Thyroid gland (tissue), 4 donors: ENCODE data around the gene LYZL1. TPM values are rescaled to one million over a fixed set of nuclear protein-coding genes. Genes with fewer than 3 reads are reported as not detected.

Source experiments
- DNase-seq, 2 donors: peaks; one replicate each; pipeline ENCODE4 v3.0.0-alpha.2; 2019
- H3K27ac ChIP-seq, 3 donors: fragments of 200-600 bp; sonication (generic); 1 replicate in 2 of 3; 2 replicates in 1 of 3; pipeline ENCODE4 v1.5.1; 2016 to 2019; ENCODE audit warnings: mild to moderate bottlenecking in 1 of 3, moderate library complexity in 1 of 3
- H3K27me3 ChIP-seq: fragments of 200-600 bp; sonication (generic); one replicate; pipeline ENCODE4 v1.5.1; 2019
- H3K36me3 ChIP-seq, 2 donors: fragments of 200-600 bp; sonication (generic); one replicate each; pipeline ENCODE4 v1.5.1; 2016 to 2019
- H3K4me1 ChIP-seq, 2 donors: fragments of 200-600 bp; sonication (generic); one replicate each; pipeline ENCODE4 v1.5.1; 2017 to 2019
- H3K4me3 ChIP-seq, 3 donors: fragments of 200-600 bp; sonication (generic); replicated peaks in 1 of 3; 1 replicate in 2 of 3; 2 replicates in 1 of 3; pipeline ENCODE4 v1.5.1; 2016; ENCODE audit warnings: mild to moderate bottlenecking in 1 of 3
- H3K9me3 ChIP-seq: fragments of 200-600 bp; sonication (generic); one replicate; pipeline ENCODE4 v1.5.1; 2017
- POLR2A ChIP-seq, 2 donors: fragments of 450-650 bp; IDR thresholded peaks; one replicate each; pipeline ENCODE4 v1.6.1; 2017; ENCODE audit warnings: antibody characterized with exemption in 2 of 2, mild to moderate bottlenecking in 2 of 2, moderate library complexity in 1 of 2
- WGBS, 2 donors: methylation state at CpG; one replicate each; pipeline ENCODE4 v1.1.5; 2017; 5-methylcytosine and 5-hydroxymethylcytosine counted together
- intact Hi-C: fragments of 100-400 bp; cut with DNase I; formaldehyde crosslinking; loops from one replicate; pipeline ENCODE4 v1.15.1; 2023
- total RNA-seq, 4 donors: library from RNA; depleted of rRNA; stranded (reverse); fragments of >200 nt; gene quantifications; one replicate each; pipeline ENCODE4 v1.2.3, GENCODE V29; 2016
- TF ChIP-seq, protein P1 (sequence below), 6 experiments: fragments of 200-600 bp in 3 of 6; fragments of 450-650 bp in 3 of 6; sonication (generic) in 3 of 6; IDR thresholded peaks; one replicate each; pipeline ENCODE4 v1.5.1; 2016 to 2019; ENCODE audit warnings: antibody characterized with exemption in 6 of 6, mild to moderate bottlenecking in 2 of 6, inconsistent platforms in 1 of 6, moderate library complexity in 1 of 6

The LYZL1 gene
- total RNA-seq, 4 donors from 2014 or later, result 0.81 TPM; not detected in 3

DNA sequence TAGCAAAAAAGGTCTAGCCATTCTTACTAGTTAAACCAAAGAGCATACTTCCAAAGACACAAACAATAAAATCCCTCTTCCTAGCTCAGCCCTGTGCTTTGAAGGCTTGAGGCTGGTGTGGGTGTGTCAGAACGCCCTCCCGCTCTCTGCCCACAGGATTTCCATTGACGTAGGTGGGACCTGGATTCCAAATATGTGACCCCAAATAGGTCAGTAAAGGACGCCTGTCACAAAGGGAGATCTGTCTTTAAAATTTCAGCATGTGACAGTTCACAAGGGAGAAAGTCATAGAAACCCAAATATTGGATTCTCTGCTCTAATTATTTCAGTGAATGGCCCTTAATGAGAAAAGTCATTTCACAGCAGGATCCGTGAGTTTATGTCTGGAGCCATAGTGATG is 39.9 kb upstream of the LYZL1 start:
- Histone ChIP-seq H3K27me3 (no peaks in the 10 kb centered on the region), H3K27ac (no peak overlapping the region), H3K9me3 (no peaks in the 10 kb centered on the region), H3K4me1 (no peaks in the 10 kb centered on the region), H3K4me3 (no peak overlapping the region), H3K36me3 (no peaks in the 10 kb centered on the region)
- TF ChIP-seq POLR2A (IDR thresholded peaks at IDR 0.05), result no peak
- TF ChIP-seq, protein P1, sequence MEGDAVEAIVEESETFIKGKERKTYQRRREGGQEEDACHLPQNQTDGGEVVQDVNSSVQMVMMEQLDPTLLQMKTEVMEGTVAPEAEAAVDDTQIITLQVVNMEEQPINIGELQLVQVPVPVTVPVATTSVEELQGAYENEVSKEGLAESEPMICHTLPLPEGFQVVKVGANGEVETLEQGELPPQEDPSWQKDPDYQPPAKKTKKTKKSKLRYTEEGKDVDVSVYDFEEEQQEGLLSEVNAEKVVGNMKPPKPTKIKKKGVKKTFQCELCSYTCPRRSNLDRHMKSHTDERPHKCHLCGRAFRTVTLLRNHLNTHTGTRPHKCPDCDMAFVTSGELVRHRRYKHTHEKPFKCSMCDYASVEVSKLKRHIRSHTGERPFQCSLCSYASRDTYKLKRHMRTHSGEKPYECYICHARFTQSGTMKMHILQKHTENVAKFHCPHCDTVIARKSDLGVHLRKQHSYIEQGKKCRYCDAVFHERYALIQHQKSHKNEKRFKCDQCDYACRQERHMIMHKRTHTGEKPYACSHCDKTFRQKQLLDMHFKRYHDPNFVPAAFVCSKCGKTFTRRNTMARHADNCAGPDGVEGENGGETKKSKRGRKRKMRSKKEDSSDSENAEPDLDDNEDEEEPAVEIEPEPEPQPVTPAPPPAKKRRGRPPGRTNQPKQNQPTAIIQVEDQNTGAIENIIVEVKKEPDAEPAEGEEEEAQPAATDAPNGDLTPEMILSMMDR (IDR thresholded peaks at IDR 0.05), result no peak
- no peak for DNase-seq
- WGBS, 2 donors, result 87 to 88% methylated on average over 5 of the region's 5 CpGs
- intact Hi-C loops, result no loop called here

DNA sequence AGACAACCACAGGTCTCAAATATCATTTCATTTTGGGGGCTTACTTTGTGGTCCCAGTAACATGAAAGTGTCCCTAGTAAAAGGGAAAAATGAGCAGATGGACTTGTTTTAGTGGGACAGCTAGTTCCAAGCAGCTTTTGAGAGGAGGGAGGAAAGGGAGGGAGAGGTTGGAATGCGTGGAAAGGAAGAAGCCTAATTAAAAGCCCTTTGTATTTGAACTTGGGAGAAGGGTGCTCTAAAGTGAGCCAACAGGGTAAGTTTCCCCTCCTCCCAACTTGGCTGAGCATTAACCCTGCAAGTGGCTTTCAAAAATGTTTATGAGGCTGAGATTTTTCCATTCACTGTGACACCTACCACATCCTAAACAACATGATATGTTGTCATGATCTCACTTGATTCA is 38.8 kb upstream of the LYZL1 start:
- TF ChIP-seq, protein P1 (IDR thresholded peaks at IDR 0.05), result no peak
- no peak for TF ChIP-seq POLR2A (IDR thresholded peaks at IDR 0.05)
- DNase-seq, result no peak
- Histone ChIP-seq H3K9me3 (no peaks in the 10 kb centered on the region), H3K27ac (no peak overlapping the region), H3K4me3 (no peak overlapping the region), H3K36me3 (no peaks in the 10 kb centered on the region), H3K4me1 (no peaks in the 10 kb centered on the region), H3K27me3 (no peaks in the 10 kb centered on the region)
- WGBS, 2 donors, result 38 to 55% methylated on average over 1 of the region's 1 CpG
- intact Hi-C loops, result no loop called here

DNA sequence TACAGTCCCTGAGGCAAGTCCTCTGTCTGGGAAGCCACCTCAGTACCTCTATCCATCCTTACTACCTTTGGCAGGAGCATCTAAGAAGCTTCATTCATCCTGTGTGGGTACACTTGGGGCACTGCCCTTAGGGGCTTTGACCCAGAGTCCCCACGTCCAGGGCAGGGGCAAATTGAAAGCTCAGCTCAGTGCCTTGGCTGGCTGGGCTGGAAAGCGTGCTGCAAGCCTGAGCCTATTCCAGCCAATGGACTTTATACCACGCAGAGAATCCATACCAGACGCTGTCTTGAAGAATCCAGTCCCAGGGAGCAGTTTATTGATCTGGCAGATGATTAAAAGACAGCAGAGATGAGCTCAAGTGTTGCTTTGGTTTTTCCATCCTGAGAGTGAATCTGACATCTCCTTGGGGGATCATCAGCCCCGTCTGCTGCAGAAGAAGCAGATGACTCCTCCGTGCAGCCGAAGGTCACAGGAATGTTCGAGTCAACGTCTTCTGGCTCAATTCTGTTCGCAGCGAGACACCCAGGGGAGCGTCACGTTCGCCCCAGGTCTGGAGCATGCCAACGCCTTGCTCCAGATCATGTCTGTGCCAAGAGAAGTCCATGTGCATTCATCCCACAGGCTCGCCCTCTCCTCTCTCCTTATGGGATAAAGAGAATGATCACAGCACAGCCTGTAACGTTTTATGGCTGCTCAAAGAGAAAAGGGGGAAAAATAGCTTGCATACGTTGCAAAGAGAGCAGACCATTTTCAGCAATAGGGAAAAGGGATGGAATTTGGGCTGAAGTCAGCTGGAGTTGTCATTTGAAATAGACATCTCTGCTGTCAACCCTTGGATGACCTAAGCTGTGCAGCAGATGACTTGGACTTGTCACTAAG is 35.8 kb upstream of the LYZL1 start:
- Histone ChIP-seq H3K27ac (no peak overlapping the region), H3K4me1 (no peaks in the 10 kb centered on the region), H3K9me3 (no peaks in the 10 kb centered on the region), H3K27me3 (no peaks in the 10 kb centered on the region), H3K36me3 (no peaks in the 10 kb centered on the region), H3K4me3 (no peak overlapping the region)
- TF ChIP-seq POLR2A (IDR thresholded peaks at IDR 0.05), result no peak
- TF ChIP-seq, protein P1 (IDR thresholded peaks at IDR 0.05), result no peak
- 79 to 84% methylated on average over 15 to 18 of the region's 18 CpGs for WGBS, 2 donors
- intact Hi-C loops, result no loop called here
- no peak for DNase-seq

DNA sequence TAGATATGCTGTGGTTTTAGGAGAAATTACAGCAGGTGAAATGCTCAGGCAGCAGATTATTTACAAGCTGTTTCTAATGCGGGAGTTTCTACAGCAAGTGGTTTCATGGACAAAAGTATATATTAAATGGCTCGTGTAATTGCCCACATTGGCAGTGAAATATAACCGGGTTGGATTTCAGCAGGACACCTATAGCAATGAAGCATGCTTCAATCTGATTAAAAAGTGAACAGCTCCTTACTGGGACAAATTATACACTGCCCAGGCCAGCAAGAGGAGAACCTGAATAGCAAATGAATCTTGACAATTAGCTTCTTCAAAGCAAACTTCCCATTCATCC is 35.2 kb upstream of the LYZL1 start:
- H3K27me3 ChIP-seq, result no peaks in the 10 kb centered on the region
- no peaks in the 10 kb centered on the region for H3K36me3 ChIP-seq
- no peak overlapping the region for H3K4me3 ChIP-seq
- TF ChIP-seq POLR2A (IDR thresholded peaks at IDR 0.05), result no peak
- TF ChIP-seq, protein P1 (IDR thresholded peaks at IDR 0.05), result no peak
- H3K27ac ChIP-seq, result no peak overlapping the region
- intact Hi-C loops, result no loop called here
- no peaks in the 10 kb centered on the region for H3K9me3 ChIP-seq
- no peak for DNase-seq
- WGBS, 2 donors, result 85% methylated on average over 3 of the region's 3 CpGs
- H3K4me1 ChIP-seq, result no peaks in the 10 kb centered on the region
